Left renal cortex interstitium (tissue), 4 donors: ENCODE data around the gene RNF167. TPM values are rescaled to one million over a fixed set of nuclear protein-coding genes. Genes with fewer than 3 reads are reported as not detected.
"Not testable (repeated sequence)": the region's sequence is repeated elsewhere in the genome, so short reads cannot be mapped to it uniquely, and the experiment has no call there.

Source experiments
- DNase-seq, 4 donors: peaks; one replicate each; pipeline ENCODE4 v3.0.0-alpha.2; 2013; ENCODE audit warnings: low read depth in 4 of 4, low spot score in 2 of 4, missing footprints in 1 of 4
- polyA plus RNA-seq, 4 donors: library from polyadenylated mRNA; unstranded; fragments of 120-200 nt; gene quantifications; one replicate each; pipeline ENCODE4 v1.2.1, GENCODE V29; 2013; ENCODE audit not compliant: insufficient read length in 4 of 4

Gene RNF167
- polyA plus RNA-seq, 4 donors: 129 to 142 (median 134) TPM

DNA sequence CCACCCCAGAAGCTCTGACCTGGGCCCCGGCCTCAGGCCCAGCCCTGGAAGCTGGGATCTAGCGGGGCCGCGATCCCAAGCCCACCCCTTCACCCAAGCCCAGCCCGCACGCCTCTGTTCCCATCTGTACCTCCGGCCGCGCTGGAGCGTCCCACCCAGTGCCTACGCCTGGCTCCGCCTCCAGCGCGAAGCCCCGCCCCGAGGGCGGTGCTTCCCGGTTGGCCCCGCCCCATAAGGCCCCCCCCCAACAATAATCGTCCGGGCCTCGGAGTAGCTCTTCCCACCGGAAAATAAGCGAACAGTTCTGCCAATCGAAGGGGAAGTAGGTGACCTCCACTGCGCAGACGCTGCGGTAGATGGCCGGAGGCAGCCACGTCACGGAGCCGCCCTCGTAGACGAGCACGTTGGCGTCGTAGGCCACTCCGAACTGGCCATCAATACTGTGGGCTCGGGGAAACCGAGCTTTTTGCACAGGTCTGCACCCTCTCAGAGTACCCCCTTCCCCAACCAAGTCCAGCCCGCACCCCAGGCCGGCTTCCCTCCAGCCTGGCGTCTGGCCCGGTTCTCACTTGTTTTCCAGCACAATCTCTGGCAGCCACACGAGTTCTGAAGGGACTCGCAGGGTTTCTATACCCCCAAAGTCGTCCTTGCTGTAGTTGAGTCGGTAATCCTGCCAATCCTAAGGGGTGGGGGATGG is 38.3 kb upstream of the RNF167 start:
- DNase-seq: no peak

- DNase-seq: no peak
These were observed 37.5 kb upstream of the RNF167 start for GRCh38 chr17:4902540-4902939.

DNA sequence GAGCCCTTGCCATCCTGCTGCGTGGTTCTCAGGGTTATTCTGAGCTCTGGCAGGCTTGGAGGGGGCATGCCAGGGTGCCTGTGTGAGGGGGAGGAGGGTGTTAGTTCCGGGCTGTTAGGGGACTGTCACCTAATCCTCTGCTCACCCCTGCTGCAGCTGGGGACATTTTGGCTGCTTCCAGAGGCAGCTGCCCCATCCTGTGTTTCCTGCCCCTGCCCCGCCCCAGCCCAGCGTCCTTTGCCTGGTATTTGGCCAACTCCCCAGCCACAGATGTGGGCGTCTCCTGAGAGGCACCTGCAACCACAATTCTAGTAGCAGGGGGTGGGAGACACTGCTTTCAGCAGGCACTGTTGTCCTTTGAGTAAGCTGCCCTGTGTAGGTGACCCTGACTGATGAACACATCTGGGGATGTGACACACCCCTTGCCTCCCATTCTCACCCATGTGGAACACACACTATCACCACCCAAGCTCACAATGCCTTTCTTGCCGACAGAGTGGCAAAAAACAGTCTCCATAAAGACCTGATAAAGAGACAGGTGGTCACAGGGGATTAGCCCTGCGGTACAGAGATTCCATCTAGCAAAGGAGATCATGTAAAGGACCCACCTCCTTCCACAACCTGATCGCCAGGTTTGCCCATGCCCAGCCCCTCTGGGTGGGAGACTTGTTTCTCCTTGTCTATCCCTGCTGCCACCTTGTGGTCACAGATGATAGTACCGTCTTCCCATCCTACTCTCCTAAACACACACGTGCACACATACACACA is 36.8 kb upstream of the RNF167 start, which contains the start of gene CHRNE:
Gene CHRNE, minus strand, starts transcription at position 48 of the 768 bp plus-strand sequence. Its CDS starts 35 bp downstream, at position 13.
- peak in 2 of 4 donors; percentile 71 to 83 for DNase-seq

GRCh38 chr17:4906642-4907041 is 33.4 kb upstream of the RNF167 start:
- not testable (repeated sequence) for DNase-seq

DNA sequence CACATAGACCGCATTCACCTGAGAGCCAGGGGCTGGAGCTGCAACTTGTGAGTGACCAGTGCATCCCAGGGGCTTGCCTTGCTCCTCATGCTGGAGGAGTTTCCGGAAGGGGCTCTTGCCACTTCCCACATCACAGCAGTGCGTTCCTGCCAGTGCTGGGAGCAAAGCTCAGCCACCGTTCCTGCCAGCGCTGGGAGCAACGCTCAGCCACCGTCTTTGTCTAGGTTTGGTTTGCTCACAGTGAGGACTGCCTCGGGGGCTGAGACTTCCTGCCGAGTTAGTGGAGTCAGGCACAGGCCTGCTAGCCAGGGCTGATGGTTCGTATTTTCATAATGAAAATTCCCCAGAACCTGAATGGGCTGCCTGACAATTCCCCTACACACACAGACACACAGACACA is 31.8 kb upstream of the RNF167 start:
- no peak for DNase-seq

- DNase-seq: peak in 3 of 4 donors; percentile 65 to 78 (median 78)
These were observed 31.2 kb upstream of the RNF167 start for GRCh38 chr17:4908711-4909496.

- DNase-seq: no peak
These were observed 26.1 kb upstream of the RNF167 start for GRCh38 chr17:4913994-4914393.

DNA sequence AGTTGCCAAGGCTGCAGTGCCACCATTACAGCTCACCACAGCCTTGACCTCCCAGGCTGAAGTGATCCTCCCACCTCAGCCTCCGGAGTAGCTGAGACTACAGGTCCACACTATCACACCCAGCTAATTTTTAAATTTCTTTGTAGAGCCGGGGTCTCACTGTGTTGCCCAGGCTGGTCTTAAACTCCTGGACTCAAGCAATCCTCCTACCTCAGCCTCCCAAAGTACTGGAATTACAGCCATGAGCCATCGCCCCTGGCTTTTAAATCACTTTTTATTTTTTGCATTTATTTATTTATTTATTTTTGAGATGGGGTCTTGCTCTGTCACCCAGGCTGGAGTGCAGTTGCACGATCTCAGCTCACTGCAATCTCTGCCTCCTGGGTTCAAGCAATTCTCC is 25.5 kb upstream of the RNF167 start:
- DNase-seq: not testable (repeated sequence)

DNA sequence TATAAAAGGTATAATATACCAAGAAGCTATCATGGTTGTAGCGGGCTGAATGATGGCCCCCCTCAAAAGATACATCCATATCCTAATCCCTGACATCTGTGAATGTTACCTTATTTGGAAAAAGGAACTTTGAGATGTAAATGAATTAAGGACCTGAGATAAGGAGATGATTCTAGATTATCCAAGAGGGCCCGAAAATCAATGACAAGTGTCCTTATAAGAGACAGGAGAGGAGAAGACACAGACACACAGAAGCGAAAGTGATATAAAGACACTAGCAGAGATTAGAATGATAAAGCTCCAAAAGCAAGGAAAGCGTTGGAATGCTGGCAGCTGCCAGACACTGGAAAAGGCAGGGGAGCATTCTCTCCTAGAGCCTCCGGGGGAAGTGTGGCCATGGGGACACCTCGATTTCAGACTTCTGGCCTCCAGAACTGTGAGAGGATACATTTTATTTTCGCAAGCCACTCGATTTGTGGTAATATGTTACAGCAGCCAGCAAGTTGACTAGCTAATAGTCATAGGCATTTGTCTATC is 20.5 kb upstream of the RNF167 start:
- no peak for DNase-seq

DNA sequence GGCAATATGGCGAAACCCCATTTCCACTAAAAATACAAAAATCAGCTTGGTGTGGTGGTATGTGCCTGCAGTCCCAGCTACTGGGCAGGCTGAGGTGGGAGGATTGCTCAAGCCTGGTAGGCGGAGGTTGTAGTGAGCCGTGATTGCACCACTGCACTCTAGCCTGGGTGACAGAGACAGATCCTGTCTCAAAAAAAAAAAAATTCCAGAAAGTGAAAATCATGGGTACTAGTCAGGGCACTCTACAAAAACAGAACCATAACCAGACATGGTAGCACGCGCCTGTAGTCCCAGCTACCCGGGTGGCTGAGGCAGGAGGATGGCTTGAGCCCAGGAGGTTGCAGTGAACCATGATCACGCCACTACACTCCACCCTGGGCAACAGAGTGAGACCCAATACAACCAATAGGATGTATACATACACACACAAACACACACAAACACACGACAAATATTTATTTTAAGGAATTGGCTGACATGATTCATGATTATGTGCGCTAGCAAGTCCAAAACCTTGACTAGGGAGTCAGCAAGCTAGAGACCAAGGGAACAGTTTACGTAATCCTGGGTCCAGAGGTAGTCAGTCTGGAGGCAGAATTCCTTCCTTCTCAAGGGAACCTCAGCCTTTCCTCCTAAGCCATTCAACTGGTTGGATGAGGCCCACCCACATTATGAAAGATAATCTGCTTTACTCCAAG is 19.6 kb upstream of the RNF167 start:
- no peak for DNase-seq

- no peak for DNase-seq
These were observed 18.7 kb upstream of the RNF167 start for GRCh38 chr17:4921320-4921719.

DNA sequence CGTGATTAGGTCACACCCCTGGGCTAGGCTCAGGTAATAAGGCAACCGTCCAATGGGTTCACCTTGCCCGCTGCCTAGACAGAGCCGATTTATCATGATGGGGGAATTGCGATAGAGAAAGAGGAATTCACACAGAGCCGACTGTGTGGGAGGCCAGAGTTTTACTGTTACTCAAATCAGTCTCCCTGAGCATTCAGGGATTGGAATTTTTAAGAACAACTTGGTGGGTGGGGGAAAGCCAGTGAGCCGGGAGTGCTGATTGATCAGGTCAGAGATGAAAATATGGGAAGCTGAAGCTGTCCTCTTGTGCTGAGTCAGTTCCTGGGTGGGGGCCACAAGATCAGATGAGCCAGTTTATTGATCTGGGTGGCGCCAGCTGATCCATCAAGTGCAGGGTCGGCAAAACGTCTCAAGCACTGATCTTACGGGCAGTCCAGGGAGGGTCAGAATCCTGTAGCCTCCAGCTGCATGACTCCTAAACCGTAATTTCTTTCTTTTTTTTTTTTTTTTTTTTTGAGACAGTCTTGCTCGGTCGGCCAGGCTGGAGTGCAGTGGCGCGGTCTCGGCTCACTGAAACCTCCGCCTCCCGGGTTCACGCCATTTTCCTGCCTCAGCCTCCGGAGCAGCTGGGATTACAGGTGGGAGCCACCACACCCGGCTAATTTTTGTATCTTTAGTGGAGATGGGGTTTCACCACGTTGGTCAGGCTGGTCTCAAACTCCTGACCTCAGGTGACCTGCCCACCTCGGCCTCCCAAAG is 13.3 kb upstream of the RNF167 start:
- not testable (repeated sequence) for DNase-seq

GRCh38 chr17:4928881-4929280 is 11.2 kb upstream of the RNF167 start:
- no peak for DNase-seq

DNA sequence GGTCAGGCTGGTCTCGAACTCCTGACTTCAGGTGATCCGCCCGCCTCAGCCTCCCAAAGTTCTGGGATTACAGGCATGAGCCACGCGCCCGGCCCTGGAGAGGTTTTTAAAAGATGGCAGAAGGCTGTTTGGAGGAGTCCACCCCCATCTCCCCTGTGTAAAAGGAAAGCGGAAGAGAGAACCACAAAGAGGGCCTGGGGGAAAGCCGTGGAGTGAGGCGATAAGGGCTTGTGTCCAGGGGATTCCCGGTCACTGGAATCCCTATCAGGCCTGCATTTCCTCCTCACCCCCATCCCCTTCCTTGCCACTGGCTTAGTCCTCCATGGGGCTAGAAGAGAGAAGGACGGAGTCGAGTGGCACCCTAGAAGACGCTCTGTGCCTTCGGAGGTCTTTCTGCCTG is 8.1 kb upstream of the RNF167 start, which contains the start of gene GP1BA:
Gene GP1BA, plus strand, starts transcription at position 315 of the 400 bp plus-strand sequence. CDS start 328 bp downstream, outside the sequence.
- no peak for DNase-seq

DNA sequence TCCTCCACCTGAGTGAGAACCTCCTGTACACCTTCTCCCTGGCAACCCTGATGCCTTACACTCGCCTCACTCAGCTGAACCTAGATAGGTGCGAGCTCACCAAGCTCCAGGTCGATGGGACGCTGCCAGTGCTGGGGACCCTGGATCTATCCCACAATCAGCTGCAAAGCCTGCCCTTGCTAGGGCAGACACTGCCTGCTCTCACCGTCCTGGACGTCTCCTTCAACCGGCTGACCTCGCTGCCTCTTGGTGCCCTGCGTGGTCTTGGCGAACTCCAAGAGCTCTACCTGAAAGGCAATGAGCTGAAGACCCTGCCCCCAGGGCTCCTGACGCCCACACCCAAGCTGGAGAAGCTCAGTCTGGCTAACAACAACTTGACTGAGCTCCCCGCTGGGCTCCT is 7.3 kb upstream of the RNF167 start:
- no peak for DNase-seq

- DNase-seq: no peak
These were observed 6.4 kb upstream of the RNF167 start for GRCh38 chr17:4933646-4934045.

GRCh38 chr17:4934173-4934979 is 5.7 kb upstream of the RNF167 start:
- no peak for DNase-seq

- DNase-seq: no peak
These were observed 4.4 kb upstream of the RNF167 start for GRCh38 chr17:4935650-4936049.

- DNase-seq: no peak
These were observed 3.6 kb upstream of the RNF167 start for GRCh38 chr17:4936436-4936835.
